Gastroesophageal sphincter (tissue), 3 donors: ENCODE data around the gene CALML3.

Experiments used
- POLR2A ChIP-seq, 2 donors: fragments of 450-650 bp; IDR thresholded peaks; one replicate each; pipeline ENCODE4 v1.6.1; 2017; ENCODE audit warnings: antibody characterized with exemption in 2 of 2, mild to moderate bottlenecking in 2 of 2, moderate library complexity in 1 of 2
- TF ChIP-seq, protein P1 (sequence below), 4 experiments: fragments of 200-600 bp in 2 of 4; fragments of 450-650 bp in 2 of 4; sonication (generic) in 1 of 4; IDR thresholded peaks; one replicate each; pipeline ENCODE4 v1.5.1; 2017 to 2019; ENCODE audit warnings: antibody characterized with exemption in 4 of 4, mild to moderate bottlenecking in 2 of 4, moderate library complexity in 2 of 4

DNA sequence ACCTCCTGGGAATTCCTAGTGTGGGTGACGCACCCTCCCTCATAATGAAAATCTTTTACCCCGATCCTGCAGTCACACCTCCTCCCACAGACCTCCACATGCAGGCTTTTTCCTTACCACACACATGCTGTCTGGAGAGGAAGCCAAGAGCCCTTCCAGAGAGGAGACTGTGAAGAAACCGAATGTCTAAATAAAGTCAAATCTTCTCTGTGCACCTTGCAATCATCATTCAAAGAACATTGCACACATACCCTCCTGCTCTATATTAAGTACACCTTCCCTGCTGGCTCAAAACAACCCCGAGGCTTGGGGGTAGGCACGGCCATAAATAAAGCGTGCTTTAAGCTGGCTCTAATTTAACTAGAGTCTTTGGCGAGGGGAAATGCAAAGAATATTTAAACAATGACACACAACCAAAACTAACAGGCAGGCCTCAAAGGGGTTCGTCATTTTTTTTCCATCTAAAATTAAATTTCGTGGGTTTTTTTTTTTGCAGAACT, 34.9 kb downstream of the CALML3 start:
- TF ChIP-seq, protein P1, sequence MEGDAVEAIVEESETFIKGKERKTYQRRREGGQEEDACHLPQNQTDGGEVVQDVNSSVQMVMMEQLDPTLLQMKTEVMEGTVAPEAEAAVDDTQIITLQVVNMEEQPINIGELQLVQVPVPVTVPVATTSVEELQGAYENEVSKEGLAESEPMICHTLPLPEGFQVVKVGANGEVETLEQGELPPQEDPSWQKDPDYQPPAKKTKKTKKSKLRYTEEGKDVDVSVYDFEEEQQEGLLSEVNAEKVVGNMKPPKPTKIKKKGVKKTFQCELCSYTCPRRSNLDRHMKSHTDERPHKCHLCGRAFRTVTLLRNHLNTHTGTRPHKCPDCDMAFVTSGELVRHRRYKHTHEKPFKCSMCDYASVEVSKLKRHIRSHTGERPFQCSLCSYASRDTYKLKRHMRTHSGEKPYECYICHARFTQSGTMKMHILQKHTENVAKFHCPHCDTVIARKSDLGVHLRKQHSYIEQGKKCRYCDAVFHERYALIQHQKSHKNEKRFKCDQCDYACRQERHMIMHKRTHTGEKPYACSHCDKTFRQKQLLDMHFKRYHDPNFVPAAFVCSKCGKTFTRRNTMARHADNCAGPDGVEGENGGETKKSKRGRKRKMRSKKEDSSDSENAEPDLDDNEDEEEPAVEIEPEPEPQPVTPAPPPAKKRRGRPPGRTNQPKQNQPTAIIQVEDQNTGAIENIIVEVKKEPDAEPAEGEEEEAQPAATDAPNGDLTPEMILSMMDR (IDR thresholded peaks at IDR 0.05): no peak
- TF ChIP-seq POLR2A (IDR thresholded peaks at IDR 0.05): no peak
